HPDE6-E6E7 (cell line): ENCODE results near the gene ANO9.
"Not testable (repeated sequence)": the region's sequence is repeated elsewhere in the genome, so short reads cannot be mapped to it uniquely, and the experiment has no call there.

ENCODE experiments used
- DNase-seq: peaks from one replicate; pipeline ENCODE4 v3.0.0; 2011; ENCODE audit warnings: missing footprints; ENCODE audit errors: extremely low spot score

The ANO9 gene

GRCh38 chr11:416757-417621, 24.8 kb downstream of the ANO9 start:
- DNase-seq, result no peak

GRCh38 chr11:416051-416756, 25.6 kb downstream of the ANO9 start:
- no peak for DNase-seq

- DNase-seq, result no peak
Observed at GRCh38 chr11:415640-416041, 26.2 kb downstream of the ANO9 start.

- DNase-seq, result no peak
Observed at GRCh38 chr11:414318-414857, 27.4 kb downstream of the ANO9 start.

GRCh38 chr11:413120-414081, 28.4 kb downstream of the ANO9 start:
- no peak for DNase-seq

- no peak for DNase-seq
Observed at GRCh38 chr11:412641-413119, 29.1 kb downstream of the ANO9 start.

GRCh38 chr11:411520-411919, 30.3 kb downstream of the ANO9 start:
- not testable (repeated sequence) for DNase-seq

- DNase-seq, result not testable (repeated sequence)
Observed at GRCh38 chr11:410711-411110, 31.1 kb downstream of the ANO9 start.

- no peak for DNase-seq
Observed at GRCh38 chr11:409600-410483, 32.0 kb downstream of the ANO9 start.

GRCh38 chr11:409008-409599, 32.7 kb downstream of the ANO9 start:
- no peak for DNase-seq

- DNase-seq, result no peak
Observed at GRCh38 chr11:408154-409007, 33.4 kb downstream of the ANO9 start.

GRCh38 chr11:407651-408123, 34.1 kb downstream of the ANO9 start:
- DNase-seq, result no peak

- DNase-seq, result peak; percentile 73
Observed at GRCh38 chr11:406796-407650, 34.8 kb downstream of the ANO9 start.

GRCh38 chr11:405954-406795, 35.6 kb downstream of the ANO9 start:
- no peak for DNase-seq

- DNase-seq, result no peak
Observed at GRCh38 chr11:405323-405953, 36.4 kb downstream of the ANO9 start.

- DNase-seq, result no peak
Observed at GRCh38 chr11:404551-405264, 37.1 kb downstream of the ANO9 start.
